HCT116 (cell line): ENCODE results near the gene CHN1. TPM values are rescaled to one million over a fixed set of nuclear protein-coding genes. Genes with fewer than 3 reads are reported as not detected.

Experiments
- ATAC-seq: fragments of 200-7000 bp; cut with Tn5 transposase; 2 replicates; pipeline ENCODE4 v1.9.1; 2020; ENCODE audit warnings: mild to moderate bottlenecking, moderate library complexity
- BruUV-seq: library from RNA; stranded (reverse); fragments of 400-500 nt; replicated peaks from 2 replicates; lab custom pipeline; 2021; lab: Mats Ljungman, UMichigan
- CTCF ChIA-PET: fragments of 300-600 bp; sonication (Branson Sonifier 250); formaldehyde crosslinking; loops from one replicate; lab custom pipeline; 2021; ENCODE audit warnings: antibody characterized with exemption; lab: Charles Lee
- POLR2A ChIA-PET: fragments of 300-600, 350-600 bp; sonication (Branson Sonifier 250); formaldehyde crosslinking; loops from one replicate; lab custom pipeline; 2021; ENCODE audit warnings: antibody characterized with exemption; lab: Charles Lee
- RAD21 ChIA-PET, 2 experiments: fragments of 300-600 bp; sonication (Branson Sonifier 250); formaldehyde crosslinking; loops; one replicate each; lab custom pipeline; 2023; ENCODE audit warnings: low total read pairs in 2 of 2; ENCODE audit not compliant: uncharacterized antibody in 2 of 2, unreplicated experiment in 2 of 2, low non-redundant PET in 1 of 2; lab: Charles Lee
- DNase-seq: peaks from one replicate; pipeline ENCODE4 v3.0.0-alpha.2; 2010; ENCODE audit warnings: low read depth, low spot score
- H2AFZ ChIP-seq: fragments of 200-600 bp; shearing (Covaris generic), sonication (generic); 2 replicates; pipeline ENCODE4 v1.6.1; 2017; ENCODE audit warnings: low read depth, mixed run types, mixed read lengths, antibody characterized with exemption, low read length; ENCODE audit not compliant: poor library complexity, severe bottlenecking
- H3K27ac ChIP-seq: 2 replicates; pipeline ENCODE4 v1.5.1; 2012; ENCODE audit warnings: low read depth, low read length
- H3K27me3 ChIP-seq: fragments of 200-600 bp; sonication (generic); 2 replicates; pipeline ENCODE4 v1.6.1; 2016; ENCODE audit warnings: mixed run types, low read length, mixed read lengths; ENCODE audit not compliant: insufficient read depth
- H3K36me3 ChIP-seq, 2 experiments: fragments of 200-500 bp in 1 of 2; fragments of 200-600 bp in 1 of 2; sonication (Bioruptor generic) in 1 of 2; sonication (generic) in 1 of 2; 2 replicates each; pipeline versions ENCODE4 v1.5.1 to v1.6.1; 2014 to 2016; ENCODE audit warnings: low read length in 2 of 2, inconsistent platforms in 1 of 2, mixed read lengths in 1 of 2, mixed run types in 1 of 2; ENCODE audit not compliant: insufficient read depth in 2 of 2, control insufficient read depth in 1 of 2
- H3K4me1 ChIP-seq, 2 experiments: fragments of 200-600 bp in 1 of 2; sonication (generic) in 1 of 2; 2 replicates each; pipeline versions ENCODE4 v1.5.1 to v1.6.1; 2012 to 2017; ENCODE audit warnings: low read length in 2 of 2, inconsistent platforms in 1 of 2, mild to moderate bottlenecking in 1 of 2, mixed read lengths in 1 of 2, mixed run types in 1 of 2, moderate library complexity in 1 of 2; ENCODE audit not compliant: insufficient read depth in 2 of 2, control insufficient read depth in 1 of 2
- H3K4me2 ChIP-seq: fragments of 200-600 bp; sonication (generic); 2 replicates; pipeline ENCODE4 v1.6.1; 2017; ENCODE audit warnings: mixed run types, low read length, mixed read lengths
- H3K4me3 ChIP-seq, 2 experiments: fragments of 200-600 bp in 1 of 2; sonication (generic) in 1 of 2; replicated peaks in 1 of 2; 2 replicates each; pipeline ENCODE4 v1.5.1; 2011 to 2016; ENCODE audit warnings: low read length in 2 of 2, control low read depth in 1 of 2, low read depth in 1 of 2, mild to moderate bottlenecking in 1 of 2, mixed read lengths in 1 of 2, mixed run types in 1 of 2
- H3K79me2 ChIP-seq: fragments of 200-600 bp; sonication (generic); 2 replicates; pipeline ENCODE4 v1.6.1; 2017; ENCODE audit warnings: mild to moderate bottlenecking, mixed run types, low read length, moderate library complexity, mixed read lengths; ENCODE audit not compliant: insufficient read depth
- H3K9ac ChIP-seq: fragments of 200-600 bp; sonication (generic); 2 replicates; pipeline ENCODE4 v1.6.1; 2016; ENCODE audit warnings: low read length, mixed read lengths
- H3K9me2 ChIP-seq: fragments of 200-600 bp; sonication (generic), shearing (Covaris generic); 2 replicates; pipeline ENCODE4 v1.6.1; 2017; ENCODE audit warnings: mixed run types, mild to moderate bottlenecking, moderate library complexity; ENCODE audit not compliant: insufficient read depth
- H3K9me3 ChIP-seq, 2 experiments: fragments of 200-500 bp in 1 of 2; fragments of 200-600 bp in 1 of 2; sonication (Bioruptor generic) in 1 of 2; sonication (generic) in 1 of 2; 2 replicates each; pipeline ENCODE4 v1.6.1; 2014 to 2017; ENCODE audit warnings: low read length in 2 of 2, mixed read lengths in 2 of 2, inconsistent platforms in 1 of 2, low read depth in 1 of 2, mild to moderate bottlenecking in 1 of 2, mixed run types in 1 of 2, moderate library complexity in 1 of 2; ENCODE audit not compliant: control insufficient read depth in 1 of 2, insufficient read depth in 1 of 2
- H4K20me1 ChIP-seq: fragments of 200-600 bp; sonication (generic), shearing (Covaris generic); 2 replicates; pipeline ENCODE4 v1.6.1; 2017; ENCODE audit warnings: mixed run types, mild to moderate bottlenecking, moderate library complexity; ENCODE audit not compliant: insufficient read depth
- CEBPB ChIP-seq: IDR thresholded peaks from 2 replicates; pipeline ENCODE4 v1.6.1; 2012; ENCODE audit warnings: low read depth
- CTCF ChIP-seq, 3 experiments: fragments of 200-600 bp in 1 of 3; sonication (generic) in 1 of 3; IDR thresholded peaks in 2 of 3; conservative IDR thresholded peaks in 1 of 3; 2 replicates each; pipeline ENCODE4 v1.5.1; 2012 to 2017; ENCODE audit warnings: low read depth in 2 of 3, low read length in 2 of 3, antibody characterized with exemption in 1 of 3, borderline replicate concordance in 1 of 3, control low read depth in 1 of 3, mild to moderate bottlenecking in 1 of 3, mixed read lengths in 1 of 3, mixed run types in 1 of 3, moderate library complexity in 1 of 3; ENCODE audit not compliant: insufficient read depth in 1 of 3
- EGR1 ChIP-seq: IDR thresholded peaks from 2 replicates; pipeline ENCODE4 v1.6.1; 2012; ENCODE audit warnings: low read depth
- ELF1 ChIP-seq: IDR thresholded peaks from 2 replicates; pipeline ENCODE4 v1.6.1; 2012; ENCODE audit warnings: low read depth, borderline replicate concordance
- FOSL1 ChIP-seq: IDR thresholded peaks from 2 replicates; pipeline ENCODE4 v1.6.1; 2012; ENCODE audit warnings: low read depth
- JUND ChIP-seq: IDR thresholded peaks from 2 replicates; pipeline ENCODE4 v1.6.1; 2012
- MAX ChIP-seq: IDR thresholded peaks from 2 replicates; pipeline ENCODE4 v1.6.1; 2012
- POLR2A ChIP-seq: IDR thresholded peaks from 2 replicates; pipeline ENCODE4 v1.7.0; 2011; ENCODE audit warnings: borderline replicate concordance; ENCODE audit not compliant: insufficient read depth, insufficient read length; ENCODE audit errors: extremely low read depth
- POLR2AphosphoS5 ChIP-seq: IDR thresholded peaks from 2 replicates; pipeline ENCODE4 v1.6.1; 2011; ENCODE audit warnings: mild to moderate bottlenecking, low read depth, low read length, moderate library complexity
- TCF7L2 ChIP-seq: IDR thresholded peaks from 2 replicates; pipeline ENCODE4 v1.7.0; 2011; ENCODE audit warnings: borderline replicate concordance, inconsistent platforms; ENCODE audit not compliant: insufficient read depth, insufficient read length; ENCODE audit errors: extremely low read depth
- ZBTB33 ChIP-seq: IDR thresholded peaks from 2 replicates; pipeline ENCODE4 v1.6.1; 2011; ENCODE audit warnings: mild to moderate bottlenecking, low read length, moderate library complexity; ENCODE audit not compliant: insufficient replicate concordance; ENCODE audit errors: extremely low read depth
- intact Hi-C: fragments of 100-400 bp; cut with micrococcal nuclease; formaldehyde crosslinking; loops from 2 replicates; pipeline ENCODE4 v1.10.0; 2022
- total RNA-seq: library from RNA; stranded (reverse); gene quantifications from one replicate; pipeline ENCODE4 v1.2.1, GENCODE V29; 2021; ENCODE audit not compliant: unreplicated experiment

CHN1 gene
- total RNA-seq, 1 experiment from 2014 or later, result 3.6 TPM

- Histone ChIP-seq H3K27ac (no peak overlapping the region), H3K27me3 (no peaks in the 10 kb centered on the region), H3K9ac (no peak overlapping the region), H3K9me2 (no peaks in the 10 kb centered on the region), H3K4me1 (peaks cover 5 to 7% of the 10 kb centered on the region in 2 experiments), H4K20me1 (no peaks in the 10 kb centered on the region), H2AFZ (peak overlapping the region; percentile 75), H3K9me3 (no peaks in the 10 kb centered on the region), H3K4me2 (no peak overlapping the region), H3K79me2 (no peaks in the 10 kb centered on the region), H3K4me3 (no peak overlapping the region), H3K36me3 (no peaks in the 10 kb centered on the region)
- POLR2A ChIA-PET, result no interaction called here
- intact Hi-C loops, result loop anchor here (1.0 kb wide), 1 partner anchor 49 kb away; no protein-coding TSS in a partner anchor
- TF ChIP-seq ELF1 (no peak), MAX (no peak), CTCF (IDR thresholded peaks at IDR 0.05 in 2 of 3, conservative IDR thresholded peaks at IDR 0.05 in 1 of 3; ENCODE audit: borderline replicate concordance in 1 of 3, insufficient read depth in 1 of 3, low read depth in 2 of 3, low read length in 2 of 3) (no peak), CEBPB (no peak), TCF7L2 (no peak), JUND (no peak), FOSL1 (no peak), EGR1 (no peak), POLR2AphosphoS5 (no peak), POLR2A (no peak), ZBTB33 (no peak)
- no peak for DNase-seq
- BruUV-seq, result no TSS peak
- RAD21 ChIA-PET, result interaction anchor here (1.2 to 1.3 kb wide), 3 partner anchors 21 to 235 kb away, joined by 3 to 6 read pairs (median 4); no protein-coding TSS in a partner anchor
- CTCF ChIA-PET, result interaction anchor here (1.2 to 2.8 kb wide), 8 partner anchors 13 to 240 kb away, joined by 4 to 25 read pairs (median 12); partner anchors contain the start of gene CHRNA1
- no peak for ATAC-seq
These were observed 255.4 kb downstream of the CHN1 start for GRCh38 chr2:174749793-174750192.
